ENCODE results near the gene GDF15.

DNA sequence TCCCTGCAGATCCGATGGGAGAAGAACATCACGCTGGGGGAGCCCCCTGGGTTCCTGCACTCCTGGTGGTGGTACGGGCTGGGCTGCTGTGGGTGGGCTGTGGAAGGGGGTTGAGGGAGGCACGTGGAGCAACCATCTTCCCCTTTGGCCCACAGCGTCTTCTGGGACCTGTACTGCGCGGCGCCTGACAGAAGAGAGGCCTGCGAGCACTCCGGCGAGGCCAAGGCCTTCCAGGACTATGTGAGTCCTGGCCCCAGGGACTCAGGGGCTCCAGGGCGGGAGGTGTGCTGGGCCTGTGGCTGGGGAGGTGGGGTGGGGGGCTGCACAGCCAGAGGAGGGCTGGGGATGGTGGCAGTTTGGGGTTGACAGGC is 41.8 kb downstream of the GDF15 start:
- TF ChIP-seq ZFP3 (CRISPR knock-in tag; IDR thresholded peaks at IDR 0.05) (no peak), ZNF8 (CRISPR knock-in tag; IDR thresholded peaks at IDR 0.05) (no peak), ESRRG (CRISPR knock-in tag; IDR thresholded peaks at IDR 0.05) (no peak), TOX (CRISPR knock-in tag; IDR thresholded peaks at IDR 0.05; ENCODE audit: borderline replicate concordance) (no peak), ZC3H10 (CRISPR knock-in tag; IDR thresholded peaks at IDR 0.05) (no peak)
- TF ChIP-seq, protein P1, sequence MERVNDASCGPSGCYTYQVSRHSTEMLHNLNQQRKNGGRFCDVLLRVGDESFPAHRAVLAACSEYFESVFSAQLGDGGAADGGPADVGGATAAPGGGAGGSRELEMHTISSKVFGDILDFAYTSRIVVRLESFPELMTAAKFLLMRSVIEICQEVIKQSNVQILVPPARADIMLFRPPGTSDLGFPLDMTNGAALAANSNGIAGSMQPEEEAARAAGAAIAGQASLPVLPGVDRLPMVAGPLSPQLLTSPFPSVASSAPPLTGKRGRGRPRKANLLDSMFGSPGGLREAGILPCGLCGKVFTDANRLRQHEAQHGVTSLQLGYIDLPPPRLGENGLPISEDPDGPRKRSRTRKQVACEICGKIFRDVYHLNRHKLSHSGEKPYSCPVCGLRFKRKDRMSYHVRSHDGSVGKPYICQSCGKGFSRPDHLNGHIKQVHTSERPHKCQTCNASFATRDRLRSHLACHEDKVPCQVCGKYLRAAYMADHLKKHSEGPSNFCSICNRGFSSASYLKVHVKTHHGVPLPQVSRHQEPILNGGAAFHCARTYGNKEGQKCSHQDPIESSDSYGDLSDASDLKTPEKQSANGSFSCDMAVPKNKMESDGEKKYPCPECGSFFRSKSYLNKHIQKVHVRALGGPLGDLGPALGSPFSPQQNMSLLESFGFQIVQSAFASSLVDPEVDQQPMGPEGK (CRISPR knock-in tag; IDR thresholded peaks at IDR 0.05; ENCODE audit: borderline replicate concordance) = no peak
- TF ChIP-seq, protein P2, sequence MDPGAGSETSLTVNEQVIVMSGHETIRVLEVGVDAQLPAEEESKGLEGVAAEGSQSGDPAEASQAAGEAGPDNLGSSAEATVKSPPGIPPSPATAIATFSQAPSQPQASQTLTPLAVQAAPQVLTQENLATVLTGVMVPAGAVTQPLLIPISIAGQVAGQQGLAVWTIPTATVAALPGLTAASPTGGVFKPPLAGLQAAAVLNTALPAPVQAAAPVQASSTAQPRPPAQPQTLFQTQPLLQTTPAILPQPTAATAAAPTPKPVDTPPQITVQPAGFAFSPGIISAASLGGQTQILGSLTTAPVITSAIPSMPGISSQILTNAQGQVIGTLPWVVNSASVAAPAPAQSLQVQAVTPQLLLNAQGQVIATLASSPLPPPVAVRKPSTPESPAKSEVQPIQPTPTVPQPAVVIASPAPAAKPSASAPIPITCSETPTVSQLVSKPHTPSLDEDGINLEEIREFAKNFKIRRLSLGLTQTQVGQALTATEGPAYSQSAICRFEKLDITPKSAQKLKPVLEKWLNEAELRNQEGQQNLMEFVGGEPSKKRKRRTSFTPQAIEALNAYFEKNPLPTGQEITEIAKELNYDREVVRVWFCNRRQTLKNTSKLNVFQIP (CRISPR knock-in tag; IDR thresholded peaks at IDR 0.05; ENCODE audit: borderline replicate concordance, low read depth) = no peak
- TF ChIP-seq, protein P3, sequence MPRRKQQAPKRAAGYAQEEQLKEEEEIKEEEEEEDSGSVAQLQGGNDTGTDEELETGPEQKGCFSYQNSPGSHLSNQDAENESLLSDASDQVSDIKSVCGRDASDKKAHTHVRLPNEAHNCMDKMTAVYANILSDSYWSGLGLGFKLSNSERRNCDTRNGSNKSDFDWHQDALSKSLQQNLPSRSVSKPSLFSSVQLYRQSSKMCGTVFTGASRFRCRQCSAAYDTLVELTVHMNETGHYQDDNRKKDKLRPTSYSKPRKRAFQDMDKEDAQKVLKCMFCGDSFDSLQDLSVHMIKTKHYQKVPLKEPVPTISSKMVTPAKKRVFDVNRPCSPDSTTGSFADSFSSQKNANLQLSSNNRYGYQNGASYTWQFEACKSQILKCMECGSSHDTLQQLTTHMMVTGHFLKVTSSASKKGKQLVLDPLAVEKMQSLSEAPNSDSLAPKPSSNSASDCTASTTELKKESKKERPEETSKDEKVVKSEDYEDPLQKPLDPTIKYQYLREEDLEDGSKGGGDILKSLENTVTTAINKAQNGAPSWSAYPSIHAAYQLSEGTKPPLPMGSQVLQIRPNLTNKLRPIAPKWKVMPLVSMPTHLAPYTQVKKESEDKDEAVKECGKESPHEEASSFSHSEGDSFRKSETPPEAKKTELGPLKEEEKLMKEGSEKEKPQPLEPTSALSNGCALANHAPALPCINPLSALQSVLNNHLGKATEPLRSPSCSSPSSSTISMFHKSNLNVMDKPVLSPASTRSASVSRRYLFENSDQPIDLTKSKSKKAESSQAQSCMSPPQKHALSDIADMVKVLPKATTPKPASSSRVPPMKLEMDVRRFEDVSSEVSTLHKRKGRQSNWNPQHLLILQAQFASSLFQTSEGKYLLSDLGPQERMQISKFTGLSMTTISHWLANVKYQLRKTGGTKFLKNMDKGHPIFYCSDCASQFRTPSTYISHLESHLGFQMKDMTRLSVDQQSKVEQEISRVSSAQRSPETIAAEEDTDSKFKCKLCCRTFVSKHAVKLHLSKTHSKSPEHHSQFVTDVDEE (CRISPR knock-in tag; IDR thresholded peaks at IDR 0.05) = no peak

Measured in SK-N-SH treated with all-trans-retinoic acid at 6 μM for 48 hours (cell line).